SU-DHL-6 (cell line): ENCODE measurements around the gene NCS1.

Experiments
- H2AFZ ChIP-seq: fragments of 200-600 bp; sonication (generic); 2 replicates; pipeline ENCODE4 v1.6.1; 2014; ENCODE audit warnings: low read depth, mild to moderate bottlenecking, moderate library complexity, mixed read lengths, antibody characterized with exemption, low read length; ENCODE audit not compliant: severe bottlenecking
- H3F3A ChIP-seq: fragments of 200-600 bp; shearing (Covaris generic); 2 replicates; pipeline ENCODE4 v1.6.0; 2016; ENCODE audit warnings: antibody characterized with exemption, mild to moderate bottlenecking; ENCODE audit not compliant: insufficient read depth
- H3K27ac ChIP-seq: fragments of 200-600 bp; sonication (generic); 2 replicates; pipeline ENCODE4 v1.5.1; 2016; ENCODE audit warnings: low read depth, mild to moderate bottlenecking, low read length, moderate library complexity, mixed read lengths
- H3K27me3 ChIP-seq: fragments of 200-600 bp; sonication (generic), shearing (Covaris generic); 2 replicates; pipeline ENCODE4 v1.6.0; 2014; ENCODE audit warnings: mild to moderate bottlenecking, low read length
- H3K36me3 ChIP-seq: fragments of 200-600 bp; sonication (generic); 2 replicates; pipeline ENCODE4 v1.6.1; 2014; ENCODE audit warnings: mild to moderate bottlenecking, low read length, mixed read lengths
- H3K4me2 ChIP-seq: fragments of 300-600, 200-600 bp; shearing (Covaris generic), sonication (generic); 2 replicates; pipeline ENCODE4 v1.6.0; 2014; ENCODE audit warnings: low read length, low read depth, mild to moderate bottlenecking; ENCODE audit not compliant: poor library complexity, severe bottlenecking
- H3K4me3 ChIP-seq: fragments of 200-600 bp; sonication (generic); 2 replicates; pipeline ENCODE4 v1.5.1; 2014; ENCODE audit warnings: antibody characterized with exemption, low read length, mild to moderate bottlenecking, mixed read lengths; ENCODE audit not compliant: insufficient read depth, poor library complexity, severe bottlenecking
- H3K79me2 ChIP-seq: fragments of 200-600 bp; sonication (generic); 2 replicates; pipeline ENCODE4 v1.6.1; 2014; ENCODE audit warnings: mild to moderate bottlenecking, low read length, moderate library complexity; ENCODE audit not compliant: insufficient read depth
- H3K9ac ChIP-seq: fragments of 200-600 bp; sonication (generic); 2 replicates; pipeline ENCODE4 v1.7.0; 2014; ENCODE audit warnings: mild to moderate bottlenecking, low read length
- H3K9me2 ChIP-seq: fragments of 200-600 bp; sonication (generic); replicated peaks from 2 replicates; pipeline ENCODE4 v1.6.1; 2014; ENCODE audit warnings: low read length; ENCODE audit not compliant: insufficient read depth
- H3K9me3 ChIP-seq: fragments of 200-600 bp; sonication (generic); 2 replicates; pipeline ENCODE4 v1.6.1; 2014; ENCODE audit warnings: low read length, mixed read lengths; ENCODE audit not compliant: insufficient read depth
- H4K20me1 ChIP-seq: fragments of 200-600 bp; sonication (generic); 2 replicates; pipeline ENCODE4 v1.6.1; 2014; ENCODE audit warnings: low read depth, mild to moderate bottlenecking, antibody characterized with exemption, low read length, moderate library complexity, mixed read lengths
- CTCF ChIP-seq: fragments of 200-600 bp; sonication (generic); IDR thresholded peaks from one replicate; pipeline ENCODE4 v1.5.1; 2017; ENCODE audit warnings: antibody characterized with exemption, mild to moderate bottlenecking, low read length, moderate library complexity; ENCODE audit not compliant: insufficient read depth, poor library complexity, severe bottlenecking
- EZH2phosphoT487 ChIP-seq: fragments of 200-600 bp; sonication (generic), shearing (Covaris generic); conservative IDR thresholded peaks from 2 replicates; pipeline ENCODE4 v1.6.1; 2018; ENCODE audit warnings: mild to moderate bottlenecking, antibody characterized with exemption, low read length, moderate library complexity, mixed read lengths

NCS1 gene

GRCh38 chr9:130242270-130243014 lies 70.2 kb downstream of the NCS1 start:
- Histone ChIP-seq H3K4me3 (no peak overlapping the region), H3K4me2 (peak overlapping the region; percentile 33), H3K27ac (no peak overlapping the region)

GRCh38 chr9:130243015-130243881 lies 71.0 kb downstream of the NCS1 start:
- H2AFZ ChIP-seq = peak overlapping the region; percentile 57

More at GRCh38 chr9:130242270-130243014, 70.2 kb downstream of the NCS1 start:
- Histone ChIP-seq H2AFZ (peak overlapping the region; percentile 57), H3K9me2 (no peaks in the 10 kb centered on the region), H3K79me2 (no peaks in the 10 kb centered on the region), H3K36me3 (no peaks in the 10 kb centered on the region), H3K27me3 (no peaks in the 10 kb centered on the region), H3K9ac (no peak overlapping the region), H3F3A (no peaks in the 10 kb centered on the region), H3K9me3 (no peaks in the 10 kb centered on the region), H4K20me1 (no peaks in the 10 kb centered on the region)
- TF ChIP-seq CTCF (no peak), EZH2phosphoT487 (no peak)

GRCh38 chr9:130243882-130244170 lies 71.6 kb downstream of the NCS1 start:
- H3K27me3 ChIP-seq = no peaks in the 10 kb centered on the region
- no peaks in the 10 kb centered on the region for H3K9me3 ChIP-seq
- H3K9ac ChIP-seq = no peak overlapping the region
- no peak overlapping the region for H3K4me2 ChIP-seq
- H3K79me2 ChIP-seq = no peaks in the 10 kb centered on the region
- no peaks in the 10 kb centered on the region for H3F3A ChIP-seq
- TF ChIP-seq CTCF (no peak), EZH2phosphoT487 (no peak)
- H3K9me2 ChIP-seq = no peaks in the 10 kb centered on the region
- H3K36me3 ChIP-seq = no peaks in the 10 kb centered on the region
- no peak overlapping the region for H3K4me3 ChIP-seq
- H2AFZ ChIP-seq = no peak overlapping the region
- H4K20me1 ChIP-seq = no peaks in the 10 kb centered on the region
- H3K27ac ChIP-seq = no peak overlapping the region

More at GRCh38 chr9:130243015-130243881, 71.0 kb downstream of the NCS1 start:
- no peak overlapping the region for H3K9ac ChIP-seq
- no peaks in the 10 kb centered on the region for H3K36me3 ChIP-seq
- TF ChIP-seq EZH2phosphoT487 = no peak
- TF ChIP-seq CTCF = peak; percentile 77
- peak overlapping the region; percentile 33 for H3K4me2 ChIP-seq
- H4K20me1 ChIP-seq = no peaks in the 10 kb centered on the region
- H3K4me3 ChIP-seq = no peak overlapping the region
- no peaks in the 10 kb centered on the region for H3K9me2 ChIP-seq
- H3K79me2 ChIP-seq = no peaks in the 10 kb centered on the region
- H3K27ac ChIP-seq = no peak overlapping the region
- no peaks in the 10 kb centered on the region for H3K27me3 ChIP-seq
- H3F3A ChIP-seq = no peaks in the 10 kb centered on the region
- no peaks in the 10 kb centered on the region for H3K9me3 ChIP-seq
